HEK293 (cell line): Measurements from ENCODE around the gene CDK6.
A peak's percentile ranks its signal among the peaks of the same experiment; 100 is the strongest.

Experiments
- CTCF ChIA-PET: fragments of 350-600 bp; formaldehyde crosslinking; extraction: SDS; loops from one replicate; lab custom pipeline; 2021; ENCODE audit warnings: antibody characterized with exemption; lab: Yijun Ruan, JAX
- POLR2A ChIA-PET: fragments of 300-600 bp; formaldehyde crosslinking; extraction: SDS; loops from one replicate; lab custom pipeline; 2020; ENCODE audit warnings: antibody characterized with exemption, inconsistent platforms; lab: Yijun Ruan, JAX
- H3K27ac ChIP-seq: fragments of 200-500 bp; sonication (Bioruptor generic); 2 replicates; pipeline ENCODE4 v1.5.1; 2014; ENCODE audit warnings: low read depth, low read length, control low read depth, inconsistent platforms; ENCODE audit errors: extremely low read depth
- H3K36me3 ChIP-seq, 2 experiments: fragments of 200-500 bp in 1 of 2; sonication (Bioruptor generic) in 1 of 2; 1 replicate in 1 of 2; 2 replicates in 1 of 2; pipeline ENCODE4 v1.5.1; 2014 to 2017; ENCODE audit warnings: inconsistent platforms in 2 of 2, low read length in 2 of 2; ENCODE audit not compliant: control insufficient read depth in 2 of 2, insufficient read depth in 1 of 2
- H3K4me1 ChIP-seq: fragments of 200-500 bp; sonication (Bioruptor generic); 2 replicates; pipeline ENCODE4 v1.5.1; 2014; ENCODE audit warnings: mild to moderate bottlenecking, low read length, inconsistent platforms; ENCODE audit not compliant: control insufficient read depth, insufficient read depth
- H3K4me3 ChIP-seq: 2 replicates; pipeline ENCODE4 v1.5.1; 2011; ENCODE audit warnings: low read depth, mild to moderate bottlenecking, control low read depth, low read length, moderate library complexity
- H3K9me3 ChIP-seq: fragments of 200-500 bp; sonication (Bioruptor generic); 2 replicates; pipeline ENCODE4 v1.5.1; 2014; ENCODE audit warnings: low read depth, low read length, inconsistent platforms; ENCODE audit not compliant: control insufficient read depth, insufficient read depth
- EGR2 ChIP-seq: fragments of 450-650 bp; formaldehyde crosslinking; IDR thresholded peaks from 2 replicates; pipeline ENCODE4 v1.5.1; 2016; ENCODE audit warnings: low read depth, missing biosample characterization, missing genetic modification characterization
- GLI4 ChIP-seq: fragments of 450-650 bp; formaldehyde crosslinking; IDR thresholded peaks from 2 replicates; pipeline ENCODE4 v1.5.1; 2016; ENCODE audit warnings: missing biosample characterization, missing genetic modification characterization
- GLIS1 ChIP-seq: fragments of 450-650 bp; formaldehyde crosslinking; IDR thresholded peaks from 2 replicates; pipeline ENCODE4 v1.5.1; 2016; ENCODE audit warnings: missing biosample characterization, missing genetic modification characterization
- IKZF3 ChIP-seq: fragments of 450-650 bp; IDR thresholded peaks from 2 replicates; pipeline ENCODE4 v1.5.0; 2018; ENCODE audit warnings: missing biosample characterization, mild to moderate bottlenecking, missing genetic modification characterization, moderate library complexity
- KLF8 ChIP-seq: fragments of 450-650 bp; formaldehyde crosslinking; IDR thresholded peaks from 2 replicates; pipeline ENCODE4 v1.5.1; 2016; ENCODE audit warnings: missing biosample characterization, missing genetic modification characterization
- MYNN ChIP-seq: fragments of 450-650 bp; formaldehyde crosslinking; IDR thresholded peaks from 2 replicates; pipeline ENCODE4 v1.5.1; 2016; ENCODE audit warnings: missing biosample characterization, missing genetic modification characterization, borderline replicate concordance
- PRDM4 ChIP-seq: fragments of 450-650 bp; formaldehyde crosslinking; IDR thresholded peaks from 2 replicates; pipeline ENCODE4 v1.5.1; 2017; ENCODE audit warnings: missing biosample characterization, missing genetic modification characterization
- PRDM6 ChIP-seq: fragments of 450-650 bp; formaldehyde crosslinking; IDR thresholded peaks from 2 replicates; pipeline ENCODE4 v1.5.1; 2017; ENCODE audit warnings: missing biosample characterization, missing genetic modification characterization
- SP7 ChIP-seq: fragments of 450-650 bp; formaldehyde crosslinking; IDR thresholded peaks from 2 replicates; pipeline ENCODE4 v1.5.1; 2016; ENCODE audit warnings: missing biosample characterization, missing genetic modification characterization
- TRIM28 ChIP-seq: IDR thresholded peaks from 2 replicates; pipeline ENCODE4 v1.6.1; 2011; ENCODE audit warnings: low read length, control low read depth, borderline replicate concordance
- WT1 ChIP-seq: fragments of 450-650 bp; formaldehyde crosslinking; IDR thresholded peaks from 2 replicates; pipeline ENCODE4 v1.5.1; 2016; ENCODE audit warnings: missing biosample characterization, missing genetic modification characterization
- ZBTB49 ChIP-seq: fragments of 450-650 bp; formaldehyde crosslinking; IDR thresholded peaks from 2 replicates; pipeline ENCODE4 v1.5.1; 2016; ENCODE audit warnings: missing biosample characterization, missing genetic modification characterization, low read depth
- ZEB2 ChIP-seq: fragments of 450-650 bp; formaldehyde crosslinking; IDR thresholded peaks from 2 replicates; pipeline ENCODE4 v1.5.1; 2016; ENCODE audit warnings: missing biosample characterization, missing genetic modification characterization
- ZNF148 ChIP-seq: fragments of 450-650 bp; formaldehyde crosslinking; IDR thresholded peaks from 2 replicates; pipeline ENCODE4 v1.5.0; 2017; ENCODE audit warnings: missing biosample characterization, missing genetic modification characterization, borderline replicate concordance
- ZNF324 ChIP-seq: fragments of 450-650 bp; formaldehyde crosslinking; IDR thresholded peaks from 2 replicates; pipeline ENCODE4 v1.5.1; 2016; ENCODE audit warnings: missing biosample characterization, missing genetic modification characterization
- ZNF366 ChIP-seq: fragments of 450-650 bp; formaldehyde crosslinking; conservative IDR thresholded peaks from 2 replicates; pipeline ENCODE4 v1.5.1; 2016; ENCODE audit warnings: missing biosample characterization, missing genetic modification characterization
- ZNF629 ChIP-seq: fragments of 450-650 bp; formaldehyde crosslinking; IDR thresholded peaks from 2 replicates; pipeline ENCODE4 v1.5.1; 2017; ENCODE audit warnings: missing biosample characterization, missing genetic modification characterization
- ZSCAN16 ChIP-seq: fragments of 450-650 bp; formaldehyde crosslinking; IDR thresholded peaks from 2 replicates; pipeline ENCODE4 v1.5.1; 2016; ENCODE audit warnings: missing biosample characterization, missing genetic modification characterization
- ZSCAN4 ChIP-seq: fragments of 450-650 bp; formaldehyde crosslinking; IDR thresholded peaks from 2 replicates; pipeline ENCODE4 v1.5.1; 2017; ENCODE audit warnings: missing biosample characterization, missing genetic modification characterization

The CDK6 gene

GRCh38 chr7:92763636-92764423, 72.5 kb downstream of the CDK6 start:
- H3K27ac ChIP-seq, result no peak overlapping the region; the same call in 1 of the 2 replicates
- peaks cover 31% of the 10 kb centered on the region for H3K4me1 ChIP-seq
- ChIA-PET CTCF (no interaction called here), POLR2A (no interaction called here)
- peak; percentile 70; the same call in 1 of the 2 replicates for TF ChIP-seq ZSCAN16 (tag by site-specific recombination)
- peak; percentile 33; the same call in 1 of the 2 replicates for TF ChIP-seq KLF8 (tag by site-specific recombination)
- peak; percentile 57 for TF ChIP-seq ZEB2 (tag by site-specific recombination)
- peak; percentile 20; the same call in 1 of the 2 replicates for TF ChIP-seq PRDM6 (tag by site-specific recombination)
- peak; percentile 35; the same call in 1 of the 2 replicates for TF ChIP-seq ZNF366 (tag by site-specific recombination)
- no peak for TF ChIP-seq ZNF148 (tag by site-specific recombination)
- peak; percentile 95 for TF ChIP-seq WT1 (tag by site-specific recombination)
- no peak for TF ChIP-seq ZBTB49 (tag by site-specific recombination)
- TF ChIP-seq ZSCAN4 (tag by site-specific recombination), result no peak
- TF ChIP-seq GLIS1 (tag by site-specific recombination), result peak; percentile 68
- TF ChIP-seq SP7 (tag by site-specific recombination), result peak; percentile 79
- TF ChIP-seq EGR2 (tag by site-specific recombination), result peak; percentile 12; the same call in 1 of the 2 replicates
- no peak for TF ChIP-seq GLI4 (tag by site-specific recombination)
- TF ChIP-seq ZNF629 (tag by site-specific recombination), result 0 out of 2 replicates have a peak, but pooled peaks have one; percentile 44
- no peak for TF ChIP-seq ZNF324 (tag by site-specific recombination)
- peak; percentile 48; the same call in 1 of the 2 replicates for TF ChIP-seq PRDM4 (tag by site-specific recombination)
- peak; percentile 54; the same call in 1 of the 2 replicates for TF ChIP-seq TRIM28
- TF ChIP-seq MYNN (tag by site-specific recombination), result no peak
- peak; percentile 52; the same call in 1 of the 2 replicates for TF ChIP-seq IKZF3
- no peak overlapping the region for H3K4me3 ChIP-seq
- H3K9me3 ChIP-seq, result no peaks in the 10 kb centered on the region
- no peaks in the 10 kb centered on the region for H3K36me3 ChIP-seq
